H1 (cell line): Measurements from ENCODE around the gene PTRH1. TPM values are rescaled to one million over a fixed set of nuclear protein-coding genes. Genes with fewer than 3 reads are reported as not detected.

Experiments
- CTCF ChIA-PET: fragments of 300-600 bp; sonication (Branson Sonifier 250); formaldehyde crosslinking; loops from one replicate; lab custom pipeline; 2021; ENCODE audit not compliant: partially characterized antibody; lab: Charles Lee
- POLR2A ChIA-PET: fragments of 300-600 bp; sonication (Branson Sonifier 250); formaldehyde crosslinking; loops from one replicate; lab custom pipeline; 2021; ENCODE audit warnings: inconsistent platforms; ENCODE audit not compliant: partially characterized antibody; lab: Charles Lee
- DNase-seq, 2 experiments: peaks; one replicate each; pipeline versions ENCODE4 v3.0.0 to v3.0.0-alpha.2; 2010 to 2022; ENCODE audit warnings: low spot score in 2 of 2, low read depth in 1 of 2, mixed read lengths in 1 of 2
- FAIRE-seq: peaks from 2 replicates; lab custom pipeline; 2011; peaks lifted over from hg19 to GRCh38; lab: Jason Lieb, UNC
- H2AFZ ChIP-seq: 2 replicates; pipeline ENCODE4 v1.8.1; 2012; ENCODE audit warnings: low read length, inconsistent platforms
- H2AK5ac ChIP-seq: 2 replicates; pipeline ENCODE4 v1.6.1; 2013; ENCODE audit warnings: low read depth, low read length
- H2BK120ac ChIP-seq: replicated peaks from 2 replicates; pipeline ENCODE3; 2013; ENCODE audit warnings: low read depth, low read length, inconsistent platforms
- H2BK12ac ChIP-seq: 2 replicates; pipeline ENCODE4 v1.6.1; 2013; ENCODE audit warnings: low read depth, low read length
- H2BK15ac ChIP-seq: 2 replicates; pipeline ENCODE4 v1.6.1; 2013; ENCODE audit warnings: low read length
- H2BK20ac ChIP-seq: 2 replicates; pipeline ENCODE4 v1.6.1; 2013; ENCODE audit warnings: low read length
- H2BK5ac ChIP-seq: 2 replicates; pipeline ENCODE4 v1.6.1; 2013; ENCODE audit warnings: low read depth, low read length
- H3K14ac ChIP-seq: 2 replicates; pipeline ENCODE4 v1.6.1; 2013; ENCODE audit warnings: inconsistent platforms; ENCODE audit not compliant: insufficient read length
- H3K18ac ChIP-seq: 2 replicates; pipeline ENCODE4 v1.6.1; 2013; ENCODE audit warnings: low read length; ENCODE audit errors: extremely low read depth
- H3K23ac ChIP-seq: 2 replicates; pipeline ENCODE4 v1.6.1; 2013; ENCODE audit warnings: inconsistent platforms; ENCODE audit not compliant: insufficient read length
- H3K23me2 ChIP-seq: 2 replicates; pipeline ENCODE4 v1.6.1; 2013; ENCODE audit warnings: low read depth, low read length
- H3K27ac ChIP-seq: 2 replicates; pipeline ENCODE4 v1.6.1; 2011; ENCODE audit warnings: low read depth, low read length, inconsistent platforms
- H3K27me3 ChIP-seq, 4 experiments: replicated peaks in 1 of 4; 1 replicate in 1 of 4; 2 replicates in 3 of 4; pipeline versions ENCODE4 v1.6.1 to v1.8.1; 2011 to 2013; ENCODE audit warnings: low read length in 3 of 4, mild to moderate bottlenecking in 3 of 4, inconsistent platforms in 2 of 4, mixed read lengths in 2 of 4, moderate library complexity in 1 of 4; ENCODE audit not compliant: control insufficient read depth in 3 of 4, insufficient read depth in 3 of 4; ENCODE audit errors: extremely low read depth in 1 of 4
- H3K36me3 ChIP-seq, 4 experiments: 2 replicates each; pipeline versions ENCODE4 v1.6.1 to v1.8.1; 2011 to 2013; ENCODE audit warnings: mild to moderate bottlenecking in 4 of 4, low read length in 3 of 4, moderate library complexity in 2 of 4, control low read depth in 1 of 4, inconsistent platforms in 1 of 4; ENCODE audit not compliant: insufficient read depth in 4 of 4, control insufficient read depth in 2 of 4
- H3K4ac ChIP-seq: replicated peaks from 2 replicates; pipeline ENCODE3; 2013; ENCODE audit warnings: low read length, low read depth, mixed read lengths, inconsistent platforms; ENCODE audit not compliant: insufficient read length
- H3K4me1 ChIP-seq, 4 experiments: replicated peaks in 1 of 4; 1 replicate in 1 of 4; 2 replicates in 3 of 4; pipeline versions ENCODE4 v1.6.1 to v1.8.1; 2011 to 2013; ENCODE audit warnings: low read length in 3 of 4, inconsistent platforms in 2 of 4, mixed read lengths in 1 of 4; ENCODE audit not compliant: insufficient read depth in 4 of 4, control insufficient read depth in 3 of 4
- H3K4me2 ChIP-seq, 2 experiments: 2 replicates each; pipeline versions ENCODE4 v1.6.1 to v1.8.1; 2011 to 2013; ENCODE audit warnings: low read depth in 2 of 2, low read length in 2 of 2, control low read depth in 1 of 2, inconsistent platforms in 1 of 2, mild to moderate bottlenecking in 1 of 2; ENCODE audit not compliant: insufficient read depth in 1 of 2
- H3K4me3 ChIP-seq, 4 experiments: fragments of 200-600, 300-600 bp in 1 of 4; sonication (generic), shearing (Covaris generic), sonication (Bioruptor Twin) in 1 of 4; 2 replicates each; pipeline versions ENCODE4 v1.5.1 to v1.8.1; 2011 to 2016; ENCODE audit warnings: low read length in 4 of 4, low read depth in 3 of 4, control low read depth in 2 of 4, inconsistent platforms in 2 of 4, mild to moderate bottlenecking in 2 of 4, mixed read lengths in 1 of 4, moderate library complexity in 1 of 4; ENCODE audit not compliant: insufficient read depth in 2 of 4; ENCODE audit errors: extremely low read depth in 1 of 4
- H3K56ac ChIP-seq: replicated peaks from 2 replicates; pipeline ENCODE3; 2013; ENCODE audit warnings: low read depth, mild to moderate bottlenecking, mixed read lengths, low read length, inconsistent platforms; ENCODE audit not compliant: insufficient read length
- H3K79me1 ChIP-seq: 2 replicates; pipeline ENCODE4 v1.6.1; 2013; ENCODE audit warnings: low read depth, low read length, control low read depth
- H3K79me2 ChIP-seq, 2 experiments: 2 replicates each; pipeline versions ENCODE4 v1.6.1 to v1.8.1; 2012 to 2013; ENCODE audit warnings: low read length in 2 of 2, mild to moderate bottlenecking in 2 of 2, inconsistent platforms in 1 of 2; ENCODE audit not compliant: insufficient read depth in 2 of 2, control insufficient read depth in 1 of 2
- H3K9ac ChIP-seq, 4 experiments: replicated peaks in 1 of 4; 1 replicate in 1 of 4; 2 replicates in 3 of 4; pipeline versions ENCODE4 v1.6.1 to v1.8.1; 2011 to 2013; ENCODE audit warnings: low read depth in 3 of 4, low read length in 3 of 4, control low read depth in 2 of 4, mild to moderate bottlenecking in 2 of 4, moderate library complexity in 2 of 4, inconsistent platforms in 1 of 4; ENCODE audit errors: extremely low read depth in 1 of 4
- H3K9me3 ChIP-seq, 2 experiments: 2 replicates each; pipeline versions ENCODE4 v1.6.1 to v1.8.1; 2012 to 2013; ENCODE audit warnings: mild to moderate bottlenecking in 2 of 2, moderate library complexity in 2 of 2, control low read depth in 1 of 2, inconsistent platforms in 1 of 2, low read depth in 1 of 2, low read length in 1 of 2, mixed read lengths in 1 of 2; ENCODE audit not compliant: insufficient read depth in 2 of 2
- H4K20me1 ChIP-seq, 2 experiments: replicated peaks in 1 of 2; 2 replicates each; pipeline versions ENCODE3 to v1.8.1; 2011 to 2013; ENCODE audit warnings: inconsistent platforms in 2 of 2, low read length in 2 of 2, mild to moderate bottlenecking in 1 of 2; ENCODE audit not compliant: insufficient read depth in 2 of 2, control insufficient read depth in 1 of 2
- H4K5ac ChIP-seq: 2 replicates; pipeline ENCODE4 v1.6.1; 2013; ENCODE audit warnings: low read length, low read depth, mixed read lengths, inconsistent platforms; ENCODE audit not compliant: insufficient read length
- H4K8ac ChIP-seq: 2 replicates; pipeline ENCODE4 v1.8.0; 2013; ENCODE audit warnings: mild to moderate bottlenecking, moderate library complexity, low read length, inconsistent platforms; ENCODE audit not compliant: insufficient read depth; ENCODE audit errors: extremely low read depth
- H4K91ac ChIP-seq: replicated peaks from 2 replicates; pipeline ENCODE3; 2013; ENCODE audit warnings: low read length, mixed read lengths, inconsistent platforms; ENCODE audit not compliant: insufficient read length
- EGR1 ChIP-seq: IDR thresholded peaks from 2 replicates; pipeline ENCODE4 v1.6.1; 2011; ENCODE audit warnings: low read depth, low read length, borderline replicate concordance
- FOSL1 ChIP-seq: IDR thresholded peaks from 2 replicates; pipeline ENCODE4 v1.6.1; 2011; ENCODE audit warnings: mild to moderate bottlenecking, low read depth, low read length, moderate library complexity; ENCODE audit not compliant: insufficient read depth
- WGBS, 2 experiments: shearing (Covaris generic) in 1 of 2; methylation state at CpG; one replicate each; pipeline versions ENCODE4 v1.1.6 to v1.1.7; 2013 to 2015; ENCODE audit warnings: low lambda C conversion rate in 2 of 2, mixed read lengths in 2 of 2, inconsistent platforms in 1 of 2, low coverage in 1 of 2, missing lambda C conversion rate in 1 of 2; ENCODE audit not compliant: insufficient replicate concordance in 2 of 2, insufficient coverage in 1 of 2, insufficient read length in 1 of 2; ENCODE audit errors: extremely low coverage in 1 of 2, missing lambda C conversion rate in 1 of 2; 5-methylcytosine and 5-hydroxymethylcytosine counted together
- polyA plus RNA-seq, 7 experiments: library from polyadenylated mRNA; depleted of rRNA in 3 of 7; stranded (reverse) in 5 of 7; unstranded in 2 of 7; fragments of >200 nt in 5 of 7; fragments of 200-250 nt in 2 of 7; gene quantifications; 1 replicate in 5 of 7; 2 replicates in 1 of 7; 4 replicates in 1 of 7; pipeline versions ENCODE4 v1.2.1 to v1.2.3, GENCODE V29; 2011 to 2013; ENCODE audit warnings: missing spikeins in 2 of 7, mixed read lengths in 2 of 7
- total RNA-seq: library from RNA; stranded (reverse); fragmentation: NEBNext Ultra II Directional; extraction: Animal tissue kit (Norgen Biotek cat#: 25700); gene quantifications from 2 replicates; pipeline ENCODE4 v1.2.1, GENCODE V29; 2021
- TF ChIP-seq, protein P1 (sequence below): IDR thresholded peaks from 2 replicates; pipeline ENCODE4 v1.6.1; 2012; ENCODE audit warnings: low read length, inconsistent platforms

Gene PTRH1
- total and polyA plus RNA-seq, 2 of the 8 experiments (the other 6 are each of a cell fraction or from before 2014, with no cell fraction given): 11.1 to 19.8 TPM

DNA sequence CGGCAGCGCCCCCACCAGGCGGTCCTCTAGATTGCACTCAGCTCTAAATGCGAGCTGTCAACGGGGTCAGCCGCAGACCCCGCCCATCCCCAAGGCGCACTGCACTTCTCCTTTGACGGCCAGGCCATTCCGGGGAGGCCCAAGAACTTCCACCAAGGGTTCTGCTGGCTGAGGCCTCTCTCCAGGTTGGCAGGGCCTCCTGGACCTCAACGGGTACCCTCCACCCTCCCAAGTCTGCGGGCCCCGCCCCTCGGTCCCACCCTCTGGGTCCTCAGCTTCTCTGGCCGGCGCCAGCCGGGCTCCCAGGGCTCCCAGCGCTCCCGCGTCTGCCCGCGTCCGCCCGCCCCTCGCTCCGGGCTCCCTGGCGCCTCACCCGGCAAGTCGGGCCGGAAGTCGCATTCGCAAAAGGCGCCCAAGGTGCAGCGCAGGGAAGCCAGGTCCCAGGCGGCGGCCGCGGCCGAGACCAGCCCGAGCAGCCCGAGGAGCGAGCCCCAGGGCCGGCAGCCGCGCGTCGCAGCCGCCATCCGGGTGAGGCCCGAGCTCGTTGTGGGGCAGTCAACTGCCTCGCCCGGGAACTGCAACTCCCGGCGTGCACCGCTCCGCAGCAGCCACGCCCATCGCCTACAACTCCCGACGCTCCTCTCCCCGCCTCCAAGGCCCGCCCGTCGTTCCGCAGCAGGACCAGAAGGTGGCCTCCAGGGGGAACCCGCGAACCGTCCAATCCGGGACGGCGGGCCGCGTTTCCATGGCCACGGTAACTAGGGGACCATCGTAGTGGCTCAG lies 19.5 kb upstream of the PTRH1 start, which contains the start of gene TOR2A:
Gene TOR2A, minus strand, starts transcription at position 548 of the 783 bp plus-strand sequence. Its CDS starts 24 bp downstream, at position 524.
- DNase-seq: peak; percentile 96 to 99
- Histone ChIP-seq H3K79me1 (no peaks in the 10 kb centered on the region), H4K20me1 (peaks cover 0 to 2% of the 10 kb centered on the region in 2 experiments), H3K79me2 (no peaks in the 10 kb centered on the region), H3K27me3 (no peaks in the 10 kb centered on the region), H4K91ac (peak within 1 kb of the TSS; percentile 93), H3K23ac (no peak within 1 kb of the TSS), H3K56ac (peak within 1 kb of the TSS; percentile 14), H3K36me3 (no peaks in the 10 kb centered on the region), H3K9ac (peak within 1 kb of the TSS in 3 of 4 experiments; percentile 38 to 75 (median 42); a peak in 5 of 7 replicates), H2AFZ (peak within 1 kb of the TSS; percentile 98), H4K8ac (peak within 1 kb of the TSS; percentile 83; the same call in 1 of the 2 replicates), H3K9me3 (no peaks in the 10 kb centered on the region), H3K27ac (peak within 1 kb of the TSS; percentile 46; the same call in 1 of the 2 replicates), H4K5ac (peak within 1 kb of the TSS; percentile 68), H2BK120ac (no peak within 1 kb of the TSS), H2AK5ac (peak within 1 kb of the TSS; percentile 2; the same call in 1 of the 2 replicates), H2BK20ac (0 out of 2 replicates have a peak within 1 kb of the TSS, but pooled peaks have one; percentile 29), H3K4me2 (peak within 1 kb of the TSS; percentile 26 to 77), H3K4me1 (peaks cover 3 to 11% (median 6%) of the 10 kb centered on the region in 4 experiments; a peak in 6 of 7 replicates), H2BK15ac (peak within 1 kb of the TSS; percentile 37), H3K18ac (peak within 1 kb of the TSS; percentile 76), H3K23me2 (0 out of 2 replicates have a peak, but pooled peaks cover 2% of the 10 kb centered on the region), H3K4ac (no peak within 1 kb of the TSS), H3K14ac (no peak within 1 kb of the TSS), H3K4me3 (peak within 1 kb of the TSS; percentile 35 to 78 (median 67)), H2BK12ac (peak within 1 kb of the TSS; percentile 39; the same call in 1 of the 2 replicates), H2BK5ac (peak within 1 kb of the TSS; percentile 46; the same call in 1 of the 2 replicates)
- peak; percentile 36 for FAIRE-seq
- ChIA-PET POLR2A (interaction anchor here (0.6 to 2.7 kb wide), 17 partner anchors 10 to 460 kb away, joined by 3 to 11 read pairs (median 3); partner anchors contain the start of genes CFAP157, LRSAM1 and RPL12), CTCF (interaction anchor here (0.6 to 4.1 kb wide), 74 partner anchors 8 to 234 kb away, joined by 3 to 34 read pairs (median 4); partner anchors contain the start of genes CDK9, CFAP157, PTRH1 and ST6GALNAC4)
- 2% methylated on average over 50 of the region's 76 CpGs; no CpG with 5 or more reads in 1 of the 2 experiments for WGBS, 2 experiments
- no peak for TF ChIP-seq FOSL1
- TF ChIP-seq, protein P1, sequence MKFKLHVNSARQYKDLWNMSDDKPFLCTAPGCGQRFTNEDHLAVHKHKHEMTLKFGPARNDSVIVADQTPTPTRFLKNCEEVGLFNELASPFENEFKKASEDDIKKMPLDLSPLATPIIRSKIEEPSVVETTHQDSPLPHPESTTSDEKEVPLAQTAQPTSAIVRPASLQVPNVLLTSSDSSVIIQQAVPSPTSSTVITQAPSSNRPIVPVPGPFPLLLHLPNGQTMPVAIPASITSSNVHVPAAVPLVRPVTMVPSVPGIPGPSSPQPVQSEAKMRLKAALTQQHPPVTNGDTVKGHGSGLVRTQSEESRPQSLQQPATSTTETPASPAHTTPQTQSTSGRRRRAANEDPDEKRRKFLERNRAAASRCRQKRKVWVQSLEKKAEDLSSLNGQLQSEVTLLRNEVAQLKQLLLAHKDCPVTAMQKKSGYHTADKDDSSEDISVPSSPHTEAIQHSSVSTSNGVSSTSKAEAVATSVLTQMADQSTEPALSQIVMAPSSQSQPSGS: no peak
- TF ChIP-seq EGR1: no peak
